Activated T-cell treated with anti-CD3 and anti-CD28 coated beads, Interleukin-2, amount 50 U/mL, for 72 hours (primary cell): ENCODE results near the gene PTPRD. TPM values are rescaled to one million over a fixed set of nuclear protein-coding genes. Genes with fewer than 3 reads are reported as not detected.

Source experiments
- ATAC-seq, 2 donors: fragments of 150-1000 bp; cut with Tn5 transposase; replicated peaks in 1 of 2; 2 replicates each; pipeline ENCODE4 v1.10.0; 2021; ENCODE audit warnings: moderate library complexity in 2 of 2, mild to moderate bottlenecking in 1 of 2
- DNase-seq, 2 donors: peaks; one replicate each; pipeline ENCODE4 v3.0.0; 2021 to 2022; ENCODE audit warnings: mixed read lengths in 1 of 2
- H3K27ac Mint-ChIP-seq: one replicate; pipeline ENCODE4 v1.8.0; 2022; ENCODE audit warnings: mild to moderate bottlenecking, moderate library complexity, mixed read lengths
- H3K27me3 Mint-ChIP-seq: one replicate; pipeline ENCODE4 v1.8.0; 2022; ENCODE audit warnings: low read depth, mixed read lengths
- H3K36me3 Mint-ChIP-seq, 2 donors: one replicate each; pipeline ENCODE4 v1.8.0; 2022; ENCODE audit warnings: mixed read lengths in 2 of 2, mild to moderate bottlenecking in 1 of 2; ENCODE audit not compliant: insufficient read depth in 2 of 2
- H3K4me1 Mint-ChIP-seq: one replicate; pipeline ENCODE4 v1.8.0; 2022; ENCODE audit warnings: low read depth, mixed read lengths
- H3K4me3 Mint-ChIP-seq, 2 donors: one replicate each; pipeline ENCODE4 v1.8.0; 2022; ENCODE audit warnings: mild to moderate bottlenecking in 2 of 2, mixed read lengths in 2 of 2, moderate library complexity in 2 of 2
- H3K9me3 Mint-ChIP-seq, 2 donors: one replicate each; pipeline ENCODE4 v1.8.0; 2022; ENCODE audit warnings: mixed read lengths in 2 of 2
- total RNA-seq, 2 donors: library from RNA; stranded (reverse); gene quantifications; one replicate each; pipeline ENCODE4 v1.2.3, GENCODE V29; 2022

The PTPRD gene
- total RNA-seq, 2 donors from 2014 or later: 0.44 TPM; not detected in 1

- no peak for ATAC-seq
- no peak for DNase-seq
- H3K4me1 Mint-ChIP-seq: no peaks in the 10 kb centered on the region
- no peak overlapping the region for H3K4me3 Mint-ChIP-seq
- no peaks in the 10 kb centered on the region for H3K27me3 Mint-ChIP-seq
- H3K36me3 Mint-ChIP-seq: no peaks in the 10 kb centered on the region
- no peak overlapping the region for H3K27ac Mint-ChIP-seq
- H3K9me3 Mint-ChIP-seq: peaks cover 0 to 4% of the 10 kb centered on the region in 2 donors
Observed at GRCh38 chr9:10204276-10204675, 408.5 kb downstream of the PTPRD start.

GRCh38 chr9:10173561-10173960 is 439.2 kb downstream of the PTPRD start:
- ATAC-seq: no peak
- no peak for DNase-seq
- Mint-ChIP-seq H3K27me3 (no peaks in the 10 kb centered on the region), H3K4me1 (no peaks in the 10 kb centered on the region), H3K36me3 (peaks cover 0 to 2% of the 10 kb centered on the region in 2 donors), H3K27ac (no peak overlapping the region), H3K4me3 (no peak overlapping the region), H3K9me3 (peaks cover 3 to 4% of the 10 kb centered on the region in 2 donors)

- DNase-seq (no peak), ATAC-seq (no peak)
- Mint-ChIP-seq H3K27me3 (no peaks in the 10 kb centered on the region), H3K4me1 (no peaks in the 10 kb centered on the region), H3K27ac (no peak overlapping the region), H3K9me3 (peaks cover 3 to 4% of the 10 kb centered on the region in 2 donors), H3K4me3 (no peak overlapping the region), H3K36me3 (peaks cover 0 to 2% of the 10 kb centered on the region in 2 donors)
Observed at GRCh38 chr9:10172476-10172875, 440.3 kb downstream of the PTPRD start.

GRCh38 chr9:10168241-10168640 is 444.6 kb downstream of the PTPRD start:
- Mint-ChIP-seq H3K27ac (no peak overlapping the region), H3K4me3 (no peak overlapping the region), H3K9me3 (peaks cover 0 to 4% of the 10 kb centered on the region in 2 donors), H3K27me3 (no peaks in the 10 kb centered on the region), H3K36me3 (no peaks in the 10 kb centered on the region), H3K4me1 (no peaks in the 10 kb centered on the region)
- no peak for DNase-seq
- no peak for ATAC-seq

GRCh38 chr9:10148796-10149195 is 464.0 kb downstream of the PTPRD start:
- Mint-ChIP-seq H3K4me3 (no peak overlapping the region), H3K27ac (no peak overlapping the region), H3K36me3 (no peaks in the 10 kb centered on the region), H3K27me3 (no peaks in the 10 kb centered on the region), H3K4me1 (no peaks in the 10 kb centered on the region), H3K9me3 (peaks cover 2 to 3% of the 10 kb centered on the region in 2 donors)
- ATAC-seq: no peak
- DNase-seq: no peak

GRCh38 chr9:10146517-10147331 is 466.1 kb downstream of the PTPRD start:
- H3K36me3 Mint-ChIP-seq: no peaks in the 10 kb centered on the region
- ATAC-seq (no peak), DNase-seq (no peak)
- H3K4me1 Mint-ChIP-seq: no peaks in the 10 kb centered on the region
- no peaks in the 10 kb centered on the region for H3K27me3 Mint-ChIP-seq
- peaks cover 4 to 6% of the 10 kb centered on the region in 2 donors for H3K9me3 Mint-ChIP-seq
- H3K27ac Mint-ChIP-seq: no peak overlapping the region
- H3K4me3 Mint-ChIP-seq: no peak overlapping the region

GRCh38 chr9:10144355-10144754 is 468.4 kb downstream of the PTPRD start:
- peaks cover 3 to 4% of the 10 kb centered on the region in 2 donors for H3K9me3 Mint-ChIP-seq
- no peak for ATAC-seq
- peaks cover 0 to 2% of the 10 kb centered on the region in 2 donors for H3K36me3 Mint-ChIP-seq
- no peak overlapping the region for H3K27ac Mint-ChIP-seq
- no peak overlapping the region for H3K4me3 Mint-ChIP-seq
- DNase-seq: no peak
- no peaks in the 10 kb centered on the region for H3K27me3 Mint-ChIP-seq
- H3K4me1 Mint-ChIP-seq: no peaks in the 10 kb centered on the region

- H3K9me3 Mint-ChIP-seq: peaks cover 10 to 11% of the 10 kb centered on the region in 2 donors
- no peaks in the 10 kb centered on the region for H3K4me1 Mint-ChIP-seq
- no peak for ATAC-seq
Observed at GRCh38 chr9:10135553-10135952, 477.2 kb downstream of the PTPRD start.

GRCh38 chr9:10134266-10134665 is 478.5 kb downstream of the PTPRD start:
- H3K27me3 Mint-ChIP-seq: no peaks in the 10 kb centered on the region
- no peak overlapping the region for H3K27ac Mint-ChIP-seq
- H3K4me1 Mint-ChIP-seq: no peaks in the 10 kb centered on the region

More at GRCh38 chr9:10135553-10135952, 477.2 kb downstream of the PTPRD start:
- H3K27ac Mint-ChIP-seq: no peak overlapping the region
- no peak overlapping the region for H3K4me3 Mint-ChIP-seq
- no peak for DNase-seq
- peaks cover 0 to 2% of the 10 kb centered on the region in 2 donors for H3K36me3 Mint-ChIP-seq
- no peaks in the 10 kb centered on the region for H3K27me3 Mint-ChIP-seq

GRCh38 chr9:10130061-10130675 is 482.6 kb downstream of the PTPRD start:
- peaks cover 2 to 7% of the 10 kb centered on the region in 2 donors for H3K9me3 Mint-ChIP-seq
- H3K27me3 Mint-ChIP-seq: no peaks in the 10 kb centered on the region
- DNase-seq: no peak
- H3K36me3 Mint-ChIP-seq: no peaks in the 10 kb centered on the region
- ATAC-seq: no peak
- no peak overlapping the region for H3K4me3 Mint-ChIP-seq
- no peaks in the 10 kb centered on the region for H3K4me1 Mint-ChIP-seq
- H3K27ac Mint-ChIP-seq: no peak overlapping the region

More at GRCh38 chr9:10134266-10134665, 478.5 kb downstream of the PTPRD start:
- DNase-seq: no peak
- no peak for ATAC-seq
- H3K36me3 Mint-ChIP-seq: no peaks in the 10 kb centered on the region
- H3K4me3 Mint-ChIP-seq: no peak overlapping the region
- H3K9me3 Mint-ChIP-seq: peaks cover 10 to 11% of the 10 kb centered on the region in 2 donors

- ATAC-seq (no peak), DNase-seq (no peak)
- Mint-ChIP-seq H3K27me3 (no peaks in the 10 kb centered on the region), H3K36me3 (no peaks in the 10 kb centered on the region), H3K27ac (no peak overlapping the region), H3K9me3 (peaks cover 0 to 5% of the 10 kb centered on the region in 2 donors), H3K4me1 (no peaks in the 10 kb centered on the region), H3K4me3 (no peak overlapping the region)
Observed at GRCh38 chr9:10127867-10128266, 484.9 kb downstream of the PTPRD start.

GRCh38 chr9:10112798-10113197 is 500.0 kb downstream of the PTPRD start:
- no peak for DNase-seq
- no peak overlapping the region for H3K27ac Mint-ChIP-seq

GRCh38 chr9:10112070-10112469 is 500.7 kb downstream of the PTPRD start:
- Mint-ChIP-seq H3K27me3 (no peaks in the 10 kb centered on the region), H3K4me3 (no peak overlapping the region), H3K27ac (no peak overlapping the region), H3K9me3 (peaks cover 3 to 4% of the 10 kb centered on the region in 2 donors), H3K36me3 (no peaks in the 10 kb centered on the region), H3K4me1 (no peaks in the 10 kb centered on the region)
- ATAC-seq (no peak), DNase-seq (no peak)

More at GRCh38 chr9:10112798-10113197, 500.0 kb downstream of the PTPRD start:
- no peak overlapping the region for H3K4me3 Mint-ChIP-seq
- no peaks in the 10 kb centered on the region for H3K4me1 Mint-ChIP-seq
- no peaks in the 10 kb centered on the region for H3K36me3 Mint-ChIP-seq
- H3K9me3 Mint-ChIP-seq: peaks cover 3 to 4% of the 10 kb centered on the region in 2 donors
- no peaks in the 10 kb centered on the region for H3K27me3 Mint-ChIP-seq
- ATAC-seq: no peak
